Prostate gland (tissue), 2 donors: ENCODE measurements around the gene ASCC3.

Experiments
- CTCF ChIP-seq, 4 experiments: fragments of 200-600 bp in 2 of 4; fragments of 450-650 bp in 2 of 4; sonication (generic) in 2 of 4; IDR thresholded peaks; 1 replicate in 3 of 4; 2 replicates in 1 of 4; pipeline ENCODE4 v1.5.1; 2016 to 2019; ENCODE audit warnings: antibody characterized with exemption in 4 of 4, mild to moderate bottlenecking in 2 of 4, moderate library complexity in 2 of 4
- POLR2A ChIP-seq: fragments of 450-650 bp; IDR thresholded peaks from one replicate; pipeline ENCODE4 v1.6.1; 2016; ENCODE audit warnings: antibody characterized with exemption, mild to moderate bottlenecking

- TF ChIP-seq CTCF (IDR thresholded peaks at IDR 0.05): no peak
- no peak for TF ChIP-seq POLR2A
Observed at GRCh38 chr6:100465701-100466409, 415.3 kb downstream of the ASCC3 start.
